Activated T-cell treated with anti-CD3 and anti-CD28 coated beads, Interleukin-2, amount 50 U/mL, for 4 hours (primary cell): ENCODE data around the gene ZNF830. TPM values are rescaled to one million over a fixed set of nuclear protein-coding genes. Genes with fewer than 3 reads are reported as not detected.
"Not testable (repeated sequence)": the region's sequence is repeated elsewhere in the genome, so short reads cannot be mapped to it uniquely, and the experiment has no call there.

ENCODE experiments used
- ATAC-seq, 2 donors: fragments of 200-7000 bp; cut with Tn5 transposase; one replicate each; pipeline ENCODE4 v1.10.0; 2021
- DNase-seq: peaks from one replicate; pipeline ENCODE4 v3.0.0-alpha.2; 2020
- H3K27me3 Mint-ChIP-seq: one replicate; pipeline ENCODE4 v1.8.0; 2021; ENCODE audit warnings: low read depth, mixed read lengths
- H3K36me3 Mint-ChIP-seq: one replicate; pipeline ENCODE4 v1.8.0; 2022; ENCODE audit warnings: mixed read lengths; ENCODE audit not compliant: insufficient read depth
- H3K4me1 Mint-ChIP-seq: one replicate; pipeline ENCODE4 v1.8.0; 2021; ENCODE audit warnings: low read depth, mixed read lengths
- H3K4me3 Mint-ChIP-seq: one replicate; pipeline ENCODE4 v1.8.0; 2021; ENCODE audit warnings: mild to moderate bottlenecking, moderate library complexity, mixed read lengths
- H3K9me3 Mint-ChIP-seq: one replicate; pipeline ENCODE4 v1.8.0; 2021; ENCODE audit warnings: mixed read lengths
- total RNA-seq, 3 donors: library from RNA; stranded (reverse); gene quantifications; one replicate each; pipeline ENCODE4 v1.2.1, GENCODE V29; 2021

Gene ZNF830, protein sequence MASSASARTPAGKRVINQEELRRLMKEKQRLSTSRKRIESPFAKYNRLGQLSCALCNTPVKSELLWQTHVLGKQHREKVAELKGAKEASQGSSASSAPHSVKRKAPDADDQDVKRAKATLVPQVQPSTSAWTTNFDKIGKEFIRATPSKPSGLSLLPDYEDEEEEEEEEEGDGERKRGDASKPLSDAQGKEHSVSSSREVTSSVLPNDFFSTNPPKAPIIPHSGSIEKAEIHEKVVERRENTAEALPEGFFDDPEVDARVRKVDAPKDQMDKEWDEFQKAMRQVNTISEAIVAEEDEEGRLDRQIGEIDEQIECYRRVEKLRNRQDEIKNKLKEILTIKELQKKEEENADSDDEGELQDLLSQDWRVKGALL
- 10 to 100 TPM; 22.7 to 24.5 (median 22.8) TPM for total RNA-seq

DNA sequence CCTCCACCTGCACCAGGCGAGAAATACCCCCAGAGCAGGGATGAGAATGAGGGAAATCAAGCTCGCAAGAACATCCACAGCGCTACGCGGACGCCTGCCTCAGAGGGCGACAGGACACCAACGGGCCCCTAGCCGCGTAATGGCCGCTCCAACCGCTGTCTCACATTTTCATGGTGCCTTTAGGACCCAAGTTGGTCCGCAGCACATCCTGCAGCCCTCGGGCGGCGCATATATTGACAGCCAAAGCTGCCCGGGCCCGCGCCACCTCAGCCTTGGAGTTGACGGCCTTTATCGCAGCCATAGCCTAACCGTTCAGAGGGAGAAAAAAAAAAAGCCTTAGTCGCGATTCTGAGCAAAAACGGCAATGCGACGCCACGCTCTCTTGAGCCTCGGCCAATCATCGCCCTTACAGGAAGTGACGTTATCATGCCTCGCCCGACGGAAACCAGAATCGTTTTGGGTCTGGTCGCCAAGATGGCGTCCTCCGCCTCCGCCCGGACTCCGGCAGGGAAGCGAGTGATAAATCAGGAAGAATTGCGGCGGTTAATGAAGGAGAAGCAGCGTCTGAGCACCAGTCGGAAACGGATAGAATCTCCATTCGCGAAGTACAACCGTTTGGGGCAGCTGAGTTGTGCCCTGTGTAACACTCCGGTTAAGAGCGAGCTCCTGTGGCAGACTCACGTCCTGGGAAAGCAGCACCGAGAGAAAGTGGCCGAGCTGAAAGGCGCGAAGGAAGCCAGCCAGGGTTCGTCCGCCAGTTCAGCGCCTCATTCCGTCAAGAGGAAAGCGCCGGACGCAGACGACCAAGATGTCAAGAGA is at the start of gene ZNF830, which contains the start of gene CCT6B:
TSS of gene ZNF830 (plus strand) at position 448 of the 819 bp plus-strand sequence. CDS start at position 475, 27 bp downstream.
TSS of gene CCT6B (minus strand) at position 368 of the 819 bp plus-strand sequence. CDS start at position 301, 67 bp downstream.
- ATAC-seq, result peak; percentile 93 to 95
- H3K27me3 Mint-ChIP-seq, result peaks cover 4% of the 10 kb centered on the region
- peaks cover 27% of the 10 kb centered on the region for H3K4me1 Mint-ChIP-seq
- H3K4me3 Mint-ChIP-seq, result peak within 1 kb of the TSS; percentile 100
- peaks cover 8% of the 10 kb centered on the region for H3K9me3 Mint-ChIP-seq
- peak; percentile 83 for DNase-seq
- H3K36me3 Mint-ChIP-seq, result peaks cover 25% of the 10 kb centered on the region

DNA sequence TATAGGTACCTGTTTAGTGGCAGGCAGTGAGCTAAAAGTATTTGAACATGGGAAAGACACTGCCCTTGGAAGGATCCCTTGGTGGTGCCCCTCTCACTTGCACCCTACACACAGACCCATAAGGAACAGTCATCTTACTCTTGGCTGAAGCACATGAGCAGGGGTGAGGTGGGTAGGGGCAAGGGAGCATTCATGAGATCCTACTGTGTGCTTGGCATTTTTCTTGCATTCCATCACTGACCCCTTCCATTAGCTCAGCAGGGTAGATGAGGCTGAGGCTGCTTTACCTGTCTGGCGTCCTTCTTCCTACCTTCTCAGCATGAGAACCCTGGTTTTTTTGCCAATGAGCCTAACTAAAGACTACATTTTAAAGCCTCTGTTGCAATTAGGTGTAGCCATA is 48.3 kb upstream of the ZNF830 start:
- DNase-seq (no peak), ATAC-seq (no peak)
- Mint-ChIP-seq H3K4me3 (no peak overlapping the region), H3K9me3 (no peaks in the 10 kb centered on the region), H3K36me3 (peaks cover 3% of the 10 kb centered on the region), H3K4me1 (no peaks in the 10 kb centered on the region), H3K27me3 (peaks cover 11% of the 10 kb centered on the region)

DNA sequence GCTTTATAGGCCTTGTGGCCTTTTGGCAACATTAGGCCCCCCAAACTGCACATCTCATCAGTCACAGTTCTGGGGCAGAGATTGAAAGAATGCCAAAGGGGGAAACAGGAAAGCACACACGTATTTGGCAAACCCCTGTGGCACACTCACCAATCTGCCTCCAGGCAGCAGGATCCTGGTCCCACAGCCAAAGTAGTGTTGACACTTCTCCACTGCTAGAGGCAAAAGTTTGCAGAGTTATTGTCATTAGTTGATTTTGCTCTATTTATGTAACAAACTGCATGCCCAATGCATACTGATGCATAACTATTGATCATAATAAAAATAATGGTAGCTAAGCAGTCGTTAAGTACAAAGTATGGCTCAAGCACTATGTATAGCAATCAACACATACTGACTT is 45.2 kb upstream of the ZNF830 start:
- Mint-ChIP-seq H3K9me3 (no peaks in the 10 kb centered on the region), H3K4me3 (no peak overlapping the region), H3K4me1 (no peaks in the 10 kb centered on the region), H3K27me3 (peaks cover 2% of the 10 kb centered on the region), H3K36me3 (peaks cover 3% of the 10 kb centered on the region)
- DNase-seq, result no peak
- no peak for ATAC-seq

DNA sequence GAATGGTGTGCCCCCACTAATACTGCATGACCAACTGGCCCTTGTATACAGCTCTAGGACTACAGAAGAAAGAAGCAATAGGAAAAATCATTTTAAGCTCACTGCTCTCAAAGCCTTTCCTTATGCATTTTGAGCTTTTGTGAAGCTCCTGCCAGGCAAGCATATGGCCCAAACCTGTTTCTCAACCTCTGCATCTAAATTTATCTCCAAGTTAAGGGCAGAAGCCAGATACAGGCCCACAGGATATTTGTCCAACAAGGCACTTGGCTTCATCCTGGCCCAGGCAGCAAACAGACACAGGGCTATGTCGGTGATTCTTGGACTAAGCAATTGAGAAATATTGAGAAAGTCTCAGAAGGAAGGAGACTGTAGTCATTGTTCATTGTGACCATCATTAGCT is 44.0 kb upstream of the ZNF830 start:
- no peak for ATAC-seq
- Mint-ChIP-seq H3K36me3 (peaks cover 3% of the 10 kb centered on the region), H3K4me3 (no peak overlapping the region), H3K27me3 (peaks cover 2% of the 10 kb centered on the region), H3K9me3 (no peaks in the 10 kb centered on the region), H3K4me1 (no peaks in the 10 kb centered on the region)
- no peak for DNase-seq

- DNase-seq (no peak), ATAC-seq (no peak)
- Mint-ChIP-seq H3K4me1 (no peaks in the 10 kb centered on the region), H3K27me3 (no peaks in the 10 kb centered on the region), H3K4me3 (no peak overlapping the region), H3K36me3 (no peaks in the 10 kb centered on the region), H3K9me3 (no peaks in the 10 kb centered on the region)
These were observed 40.7 kb upstream of the ZNF830 start for GRCh38 chr17:34920676-34921075.

- H3K4me3 Mint-ChIP-seq, result no peak overlapping the region
- DNase-seq, result no peak
- H3K36me3 Mint-ChIP-seq, result peaks cover 2% of the 10 kb centered on the region
These were observed 34.7 kb upstream of the ZNF830 start for GRCh38 chr17:34926661-34927060.

GRCh38 chr17:34930283-34930682 is 31.1 kb upstream of the ZNF830 start:
- Mint-ChIP-seq H3K27me3 (peaks cover 2% of the 10 kb centered on the region), H3K9me3 (no peaks in the 10 kb centered on the region), H3K4me1 (no peaks in the 10 kb centered on the region), H3K36me3 (peaks cover 2% of the 10 kb centered on the region), H3K4me3 (no peak overlapping the region)
- no peak for DNase-seq
- ATAC-seq, result no peak

More at GRCh38 chr17:34926661-34927060, 34.7 kb upstream of the ZNF830 start:
- H3K9me3 Mint-ChIP-seq, result no peaks in the 10 kb centered on the region
- no peaks in the 10 kb centered on the region for H3K4me1 Mint-ChIP-seq
- ATAC-seq, result no peak
- H3K27me3 Mint-ChIP-seq, result peaks cover 2% of the 10 kb centered on the region

GRCh38 chr17:34950780-34951179 is 10.6 kb upstream of the ZNF830 start:
- not testable (repeated sequence) for H3K9me3 Mint-ChIP-seq, H3K27me3 Mint-ChIP-seq, H3K4me3 Mint-ChIP-seq, ATAC-seq, H3K36me3 Mint-ChIP-seq, H3K4me1 Mint-ChIP-seq, DNase-seq

DNA sequence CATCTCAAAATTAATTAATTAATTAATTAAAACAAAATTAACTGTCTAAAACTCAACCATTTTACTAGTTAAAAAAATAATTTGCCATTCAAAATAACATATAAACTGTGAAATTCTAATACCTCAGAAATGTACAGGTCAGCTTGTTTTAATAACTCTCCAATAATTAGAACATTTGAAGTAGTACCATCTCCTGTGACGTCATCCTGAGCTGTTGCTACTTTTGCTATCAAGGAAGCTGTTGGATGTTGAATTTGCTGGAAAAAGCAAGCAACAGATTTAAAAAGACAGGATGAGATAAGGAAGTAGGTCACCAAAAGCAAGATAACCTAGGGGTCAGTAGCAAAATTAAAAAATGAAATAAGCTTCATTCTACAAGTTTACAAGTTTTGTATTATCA is 2.9 kb upstream of the ZNF830 start:
- peaks cover 13% of the 10 kb centered on the region for H3K36me3 Mint-ChIP-seq
- peaks cover 21% of the 10 kb centered on the region for H3K4me1 Mint-ChIP-seq
- peaks cover 8% of the 10 kb centered on the region for H3K9me3 Mint-ChIP-seq
- H3K4me3 Mint-ChIP-seq, result no peak overlapping the region
- H3K27me3 Mint-ChIP-seq, result peaks cover 4% of the 10 kb centered on the region
- ATAC-seq (no peak), DNase-seq (no peak)

- Mint-ChIP-seq H3K4me1 (peaks cover 2% of the 10 kb centered on the region), H3K27me3 (no peaks in the 10 kb centered on the region), H3K9me3 (no peaks in the 10 kb centered on the region), H3K4me3 (no peak overlapping the region), H3K36me3 (peaks cover 10% of the 10 kb centered on the region)
- ATAC-seq, result no peak
- DNase-seq, result no peak
These were observed 12.8 kb downstream of the ZNF830 start for GRCh38 chr17:34974179-34974578.

DNA sequence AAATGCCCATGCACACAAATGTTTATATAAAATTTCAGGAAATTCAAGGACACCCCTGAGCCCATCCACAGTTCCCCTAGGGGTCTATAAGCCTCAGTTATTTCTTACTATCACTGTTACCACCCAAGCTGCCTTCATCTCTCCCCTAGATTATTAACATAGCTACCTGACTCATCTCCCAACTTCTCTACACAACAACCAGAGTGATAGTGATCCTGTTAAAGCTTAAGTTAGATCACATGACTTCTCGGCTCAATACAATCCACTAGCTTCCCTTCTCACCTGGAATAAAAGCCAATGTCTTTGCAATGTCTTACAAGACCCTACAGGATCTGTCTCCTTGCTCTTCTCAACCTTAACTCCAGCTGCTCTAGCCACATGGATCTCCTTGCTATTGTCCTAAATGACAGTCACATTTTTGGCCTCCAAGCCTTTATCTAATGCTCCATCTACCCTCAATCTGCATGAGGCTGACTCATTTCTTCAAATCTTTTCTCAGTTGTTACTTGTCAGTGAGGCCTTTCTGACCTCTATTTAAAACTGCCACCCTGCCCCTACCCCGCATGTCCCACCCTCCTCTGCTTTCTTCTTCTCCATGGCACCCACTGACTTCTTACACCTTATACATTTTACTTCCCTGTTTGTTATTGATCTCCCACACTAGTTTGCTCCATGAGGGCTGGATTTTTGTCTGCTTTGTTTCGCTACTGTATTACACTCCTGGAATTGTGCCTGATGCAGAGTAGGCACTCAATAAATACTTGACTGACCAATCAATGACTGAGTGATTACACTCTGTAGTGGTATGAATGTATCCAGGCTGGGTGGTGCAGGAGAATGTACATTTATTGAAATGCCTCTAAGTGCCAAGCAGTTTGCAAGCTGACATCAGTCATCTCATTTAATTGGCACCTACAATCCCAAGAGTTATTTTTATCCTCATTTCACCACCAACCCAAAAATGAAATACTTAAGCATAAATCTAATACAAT is 13.8 kb downstream of the ZNF830 start:
- DNase-seq (no peak), ATAC-seq (peak in 1 of 2 donors; percentile 62)
- Mint-ChIP-seq H3K4me3 (no peak overlapping the region), H3K9me3 (no peaks in the 10 kb centered on the region), H3K4me1 (peaks cover 9% of the 10 kb centered on the region), H3K27me3 (no peaks in the 10 kb centered on the region), H3K36me3 (peaks cover 7% of the 10 kb centered on the region)

DNA sequence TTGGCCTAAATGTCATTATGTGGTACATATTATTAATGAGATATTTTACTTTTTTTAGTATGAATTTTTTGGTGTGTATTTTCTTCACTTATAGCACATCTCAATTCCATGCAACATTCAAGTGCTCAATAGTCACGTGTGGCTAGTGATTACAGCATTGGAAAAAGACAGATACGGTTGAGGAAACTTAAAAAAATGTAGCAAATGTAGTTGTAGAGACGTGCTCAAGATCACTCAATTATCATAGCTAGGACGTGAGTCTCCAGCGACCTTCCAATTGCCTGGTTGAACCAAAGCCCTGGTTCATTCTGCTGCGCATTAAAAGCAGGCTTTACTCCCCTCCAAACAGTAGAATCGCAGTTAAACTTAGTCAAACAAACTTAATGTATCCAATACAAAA is 17.8 kb downstream of the ZNF830 start:
- Mint-ChIP-seq H3K4me3 (peak overlapping the region; percentile 93), H3K27me3 (no peaks in the 10 kb centered on the region), H3K4me1 (peaks cover 39% of the 10 kb centered on the region), H3K36me3 (peaks cover 17% of the 10 kb centered on the region), H3K9me3 (no peaks in the 10 kb centered on the region)
- no peak for ATAC-seq
- DNase-seq, result no peak

GRCh38 chr17:34979650-34980352 is 18.5 kb downstream of the ZNF830 start:
- Mint-ChIP-seq H3K27me3 (no peaks in the 10 kb centered on the region), H3K9me3 (no peaks in the 10 kb centered on the region), H3K36me3 (peaks cover 18% of the 10 kb centered on the region), H3K4me1 (peaks cover 43% of the 10 kb centered on the region), H3K4me3 (peak overlapping the region; percentile 93)
- ATAC-seq (no peak), DNase-seq (no peak)
